ENCODE data around the gene CHSY3.

Gene CHSY3

GRCh38 chr5:129904102-129904666 is at the start of gene CHSY3:
CHSY3 (plus strand) TSS chr5:129904465.
- DNase-seq (ENCODE audit: low read depth in 2 of 2): no peak

- DNase-seq (ENCODE audit: low read depth in 2 of 2): no peak
Measured at GRCh38 chr5:129856325-129856724, 47.9 kb upstream of the CHSY3 start.

- DNase-seq (ENCODE audit: low read depth in 2 of 2): no peak
Measured at GRCh38 chr5:129857116-129857515, 47.1 kb upstream of the CHSY3 start.

GRCh38 chr5:129858131-129858675 is 46.1 kb upstream of the CHSY3 start:
- DNase-seq (ENCODE audit: low read depth in 2 of 2): no peak

GRCh38 chr5:129884322-129884721 is 19.9 kb upstream of the CHSY3 start:
- DNase-seq (ENCODE audit: low read depth in 2 of 2): no peak

- DNase-seq (ENCODE audit: low read depth in 2 of 2): no peak
Measured at GRCh38 chr5:129899454-129899853, 4.8 kb upstream of the CHSY3 start.

- DNase-seq (ENCODE audit: low read depth in 2 of 2): no peak
Measured at GRCh38 chr5:129902816-129903215, 1.4 kb upstream of the CHSY3 start.

GRCh38 chr5:129903466-129904101 is 681 bp upstream of the CHSY3 start:
- no peak for DNase-seq (ENCODE audit: low read depth in 2 of 2)

- no peak for DNase-seq (ENCODE audit: low read depth in 2 of 2)
Measured at GRCh38 chr5:129904667-129905472, 605 bp downstream of the CHSY3 start.

GRCh38 chr5:129905473-129906176 is 1.4 kb downstream of the CHSY3 start:
- no peak for DNase-seq (ENCODE audit: low read depth in 2 of 2)

- DNase-seq (ENCODE audit: low read depth in 2 of 2): no peak
Measured at GRCh38 chr5:129906177-129906887, 2.1 kb downstream of the CHSY3 start.

GRCh38 chr5:129909225-129909624 is 5.0 kb downstream of the CHSY3 start:
- no peak for DNase-seq (ENCODE audit: low read depth in 2 of 2)

GRCh38 chr5:129912601-129913255 is 8.5 kb downstream of the CHSY3 start:
- no peak for DNase-seq (ENCODE audit: low read depth in 2 of 2)

- no peak for DNase-seq (ENCODE audit: low read depth in 2 of 2)
Measured at GRCh38 chr5:129915415-129915814, 11.2 kb downstream of the CHSY3 start.

GRCh38 chr5:129917224-129917623 is 13.0 kb downstream of the CHSY3 start:
- DNase-seq (ENCODE audit: low read depth in 2 of 2): no peak

GRCh38 chr5:129921204-129921603 is 16.9 kb downstream of the CHSY3 start:
- no peak for DNase-seq (ENCODE audit: low read depth in 2 of 2)

- DNase-seq (ENCODE audit: low read depth in 2 of 2): no peak
Measured at GRCh38 chr5:129930221-129930620, 26.0 kb downstream of the CHSY3 start.

- DNase-seq (ENCODE audit: low read depth in 2 of 2): no peak
Measured at GRCh38 chr5:129935626-129936025, 31.4 kb downstream of the CHSY3 start.

- DNase-seq (ENCODE audit: low read depth in 2 of 2): no peak
Measured at GRCh38 chr5:129938077-129938476, 33.8 kb downstream of the CHSY3 start.

- DNase-seq (ENCODE audit: low read depth in 2 of 2): no peak
Measured at GRCh38 chr5:129943936-129944335, 39.7 kb downstream of the CHSY3 start.

GRCh38 chr5:129945028-129945427 is 40.8 kb downstream of the CHSY3 start:
- DNase-seq (ENCODE audit: low read depth in 2 of 2): no peak
